Left lung (tissue), 8 donors: Measurements from ENCODE around the gene PIM2. TPM values are rescaled to one million over a fixed set of nuclear protein-coding genes. Genes with fewer than 3 reads are reported as not detected.

Source experiments
- polyA plus RNA-seq, 6 donors: library from polyadenylated mRNA; unstranded; fragments of 120-200 nt; gene quantifications; one replicate each; pipeline ENCODE4 v1.2.1, GENCODE V29; 2013; ENCODE audit not compliant: insufficient read length in 6 of 6
- total RNA-seq, 2 donors: library from RNA; stranded (reverse); fragmentation: NEBNext Ultra II Directional; extraction: Animal tissue kit (Norgen Biotek cat#: 25700); gene quantifications; one replicate each; pipeline ENCODE4 v1.2.1, GENCODE V29; 2021
- donor health status: DM: no; HTN: yes; CAD: no.
- donor health status: DM: no; HTN: no; CAD: no.

PIM2 gene
- total and polyA plus RNA-seq, 8 donors, result 4.6 to 17.7 (median 5.8) TPM

Other genes starting within 250 kb of the PIM2 start
- gene WAS, start 235.2 kb downstream of the PIM2 start, total RNA-seq, result 10 to 100 TPM; 16.4 to 49.1 TPM
- 1 to 10 TPM; 4.1 to 5.1 (median 4.3) TPM for gene WAS, start 235.2 kb downstream of the PIM2 start, polyA plus RNA-seq
- 1 to 10 TPM; 5.0 to 6.2 TPM for gene SUV39H1, start 222.3 kb downstream of the PIM2 start, total RNA-seq
- 1 to 10 TPM; 6.0 to 8.4 (median 6.7) TPM for gene SUV39H1, start 222.3 kb downstream of the PIM2 start, polyA plus RNA-seq
- gene GLOD5, start 157.3 kb downstream of the PIM2 start, total RNA-seq, result 1 to 10 TPM in 1 of 2 donors, under 1 TPM in 1; 0.84 to 2.5 TPM
- gene GLOD5, start 157.3 kb downstream of the PIM2 start, polyA plus RNA-seq, result 1 to 10 TPM; 1.3 to 2.3 (median 1.6) TPM
- under 1 TPM; 0.47 to 0.55 TPM for gene GATA1, start 132.4 kb downstream of the PIM2 start, total RNA-seq
- 1 to 10 TPM in 3 of 6 donors, under 1 TPM in 3; 0.65 to 1.3 (median 0.97) TPM for gene GATA1, start 132.4 kb downstream of the PIM2 start, polyA plus RNA-seq
- gene HDAC6, start 117.0 kb downstream of the PIM2 start, total RNA-seq, result 10 to 100 TPM; 76.7 to 82.9 TPM
- gene HDAC6, start 117.0 kb downstream of the PIM2 start, polyA plus RNA-seq, result 100 to 1,000 TPM; 149 to 199 (median 166) TPM
- gene ERAS, start 92.5 kb downstream of the PIM2 start, total RNA-seq, result not detected
- gene ERAS, start 92.5 kb downstream of the PIM2 start, polyA plus RNA-seq, result under 1 TPM in 5 of 6 donors, not detected in 1; 0.14 to 0.52 (median 0.26) TPM
- gene PCSK1N, start 83.4 kb downstream of the PIM2 start, total RNA-seq, result 1 to 10 TPM; 2.3 to 3.9 TPM
- 1 to 10 TPM; 1.4 to 4.9 (median 3.4) TPM for gene PCSK1N, start 83.4 kb downstream of the PIM2 start, polyA plus RNA-seq
- 10 to 100 TPM; 36.7 to 41.0 TPM for gene TIMM17B, start 21.3 kb downstream of the PIM2 start, total RNA-seq
- 10 to 100 TPM; 29.5 to 36.0 (median 33.4) TPM for gene TIMM17B, start 21.3 kb downstream of the PIM2 start, polyA plus RNA-seq
- gene PQBP1, start 21.1 kb downstream of the PIM2 start, total RNA-seq, result 10 to 100 TPM; 56.3 to 68.2 TPM
- 10 to 100 TPM; 74.0 to 84.6 (median 79.8) TPM for gene PQBP1, start 21.1 kb downstream of the PIM2 start, polyA plus RNA-seq
- gene SLC35A2, start 7.4 kb downstream of the PIM2 start, total RNA-seq, result 10 to 100 TPM; 38.0 to 39.4 TPM
- 10 to 100 TPM; 21.5 to 27.2 (median 22.6) TPM for gene SLC35A2, start 7.4 kb downstream of the PIM2 start, polyA plus RNA-seq
- gene OTUD5, start 38.6 kb upstream of the PIM2 start, total RNA-seq, result 10 to 100 TPM; 38.1 to 41.7 TPM
- gene OTUD5, start 38.6 kb upstream of the PIM2 start, polyA plus RNA-seq, result 10 to 100 TPM; 56.4 to 60.4 (median 59.6) TPM
- 1 to 10 TPM; 2.3 to 4.3 TPM for gene KCND1, start 52.8 kb upstream of the PIM2 start, total RNA-seq
- 1 to 10 TPM; 4.0 to 5.7 (median 4.5) TPM for gene KCND1, start 52.8 kb upstream of the PIM2 start, polyA plus RNA-seq
- gene GRIPAP1, start 83.2 kb upstream of the PIM2 start, total RNA-seq, result 10 to 100 TPM; 36.1 to 52.2 TPM
- gene GRIPAP1, start 83.2 kb upstream of the PIM2 start, polyA plus RNA-seq, result 10 to 100 TPM; 49.1 to 67.1 (median 61.3) TPM
- 10 to 100 TPM; 48.0 to 63.5 TPM for gene TFE3, start 124.3 kb upstream of the PIM2 start, total RNA-seq
- gene TFE3, start 124.3 kb upstream of the PIM2 start, polyA plus RNA-seq, result 10 to 100 TPM; 36.2 to 46.6 (median 40.2) TPM
- 10 to 100 TPM in 1 of 2 donors, 1 to 10 TPM in 1; 9.7 to 11.9 TPM for gene CCDC120, start 140.0 kb upstream of the PIM2 start, total RNA-seq
- gene CCDC120, start 140.0 kb upstream of the PIM2 start, polyA plus RNA-seq, result 10 to 100 TPM; 13.5 to 19.5 (median 16.2) TPM
- gene PRAF2, start 155.0 kb upstream of the PIM2 start, total RNA-seq, result 10 to 100 TPM; 37.3 to 40.0 TPM
- 10 to 100 TPM; 26.6 to 38.0 (median 33.3) TPM for gene PRAF2, start 155.0 kb upstream of the PIM2 start, polyA plus RNA-seq
- gene WDR45, start 160.9 kb upstream of the PIM2 start, total RNA-seq, result 10 to 100 TPM; 47.5 to 51.6 TPM
- 10 to 100 TPM; 45.8 to 61.5 (median 48.2) TPM for gene WDR45, start 160.9 kb upstream of the PIM2 start, polyA plus RNA-seq
- 10 to 100 TPM; 15.5 to 15.7 TPM for gene GPKOW, start 204.7 kb upstream of the PIM2 start, total RNA-seq
- gene GPKOW, start 204.7 kb upstream of the PIM2 start, polyA plus RNA-seq, result 10 to 100 TPM; 19.9 to 24.8 (median 22.2) TPM
- 1 to 10 TPM; 5.6 to 9.4 TPM for gene MAGIX, start 243.7 kb upstream of the PIM2 start, total RNA-seq
- gene MAGIX, start 243.7 kb upstream of the PIM2 start, polyA plus RNA-seq, result 1 to 10 TPM; 1.6 to 4.0 (median 2.2) TPM